Smooth muscle cell (in vitro differentiated cells): Measurements from ENCODE around the gene C10orf143. TPM values are rescaled to one million over a fixed set of nuclear protein-coding genes. Genes with fewer than 3 reads are reported as not detected.

Source experiments
- DNase-seq: peaks from one replicate; lab custom pipeline; 2025; ENCODE audit not compliant: unreplicated experiment; lab: John Stamatoyannopoulos, UW
- H2AFZ ChIP-seq: fragments of 200-600 bp; sonication (generic); 2 replicates; pipeline ENCODE4 v1.6.0; 2016; ENCODE audit warnings: antibody characterized with exemption, low read depth, mild to moderate bottlenecking
- H3F3A ChIP-seq: fragments of 200-600 bp; sonication (generic); 2 replicates; pipeline ENCODE4 v1.6.0; 2017; ENCODE audit warnings: antibody characterized with exemption, low read depth
- H3K27ac ChIP-seq: fragments of 200-600 bp; sonication (generic); 2 replicates; pipeline ENCODE4 v1.5.1; 2016; ENCODE audit warnings: low read depth, mild to moderate bottlenecking
- H3K27me3 ChIP-seq: fragments of 200-600 bp; sonication (generic); 2 replicates; pipeline ENCODE4 v1.6.1; 2016; ENCODE audit warnings: low read depth, mild to moderate bottlenecking
- H3K36me3 ChIP-seq: fragments of 200-600 bp; sonication (generic); 2 replicates; pipeline ENCODE4 v1.5.1; 2016; ENCODE audit warnings: low read depth
- H3K4me1 ChIP-seq: fragments of 200-600 bp; sonication (generic); 2 replicates; pipeline ENCODE4 v1.5.1; 2016; ENCODE audit warnings: low read depth
- H3K4me2 ChIP-seq: fragments of 200-600 bp; sonication (generic); 2 replicates; pipeline ENCODE4 v1.6.0; 2016; ENCODE audit warnings: mild to moderate bottlenecking
- H3K4me3 ChIP-seq: fragments of 200-600 bp; sonication (generic); 2 replicates; pipeline ENCODE4 v1.5.1; 2016; ENCODE audit warnings: mild to moderate bottlenecking
- H3K79me2 ChIP-seq: fragments of 200-600 bp; sonication (generic); 2 replicates; pipeline ENCODE4 v1.6.0; 2016; ENCODE audit warnings: low read depth, mild to moderate bottlenecking
- H3K9ac ChIP-seq: fragments of 200-600 bp; sonication (generic); 2 replicates; pipeline ENCODE4 v1.6.0; 2016; ENCODE audit warnings: low read depth
- H3K9me3 ChIP-seq: fragments of 200-600 bp; sonication (generic); replicated peaks from 2 replicates; pipeline ENCODE4 v1.5.1; 2016; ENCODE audit warnings: low read depth
- H4K20me1 ChIP-seq: fragments of 200-600 bp; sonication (generic); 2 replicates; pipeline ENCODE4 v1.6.0; 2016; ENCODE audit warnings: low read depth
- WGBS: methylation state at CpG from one replicate; pipeline ENCODE4 v1.1.7; 2016; ENCODE audit warnings: low lambda C conversion rate; 5-methylcytosine and 5-hydroxymethylcytosine counted together
- polyA plus RNA-seq: library from polyadenylated mRNA; unstranded; fragments of >200 nt; fragmentation: Nextera tagmentation; extraction: Ambion mirVana; gene quantifications from 2 replicates; pipeline ENCODE4 v1.2.1, GENCODE V29; 2016
- total RNA-seq: library from RNA; depleted of rRNA; stranded (reverse); fragments of >200 nt; gene quantifications from 2 replicates; pipeline ENCODE4 v1.2.3, GENCODE V29; 2014
- TF ChIP-seq, protein P1 (sequence below): fragments of 200-600 bp; sonication (generic); IDR thresholded peaks from 2 replicates; pipeline ENCODE4 v1.5.1; 2017; ENCODE audit warnings: borderline replicate concordance, mild to moderate bottlenecking, antibody characterized with exemption; ENCODE audit not compliant: insufficient read depth, poor library complexity, severe bottlenecking

C10orf143 gene
- total and polyA plus RNA-seq, 2 experiments from 2014 or later: 2.0 TPM; not detected in 1

DNA sequence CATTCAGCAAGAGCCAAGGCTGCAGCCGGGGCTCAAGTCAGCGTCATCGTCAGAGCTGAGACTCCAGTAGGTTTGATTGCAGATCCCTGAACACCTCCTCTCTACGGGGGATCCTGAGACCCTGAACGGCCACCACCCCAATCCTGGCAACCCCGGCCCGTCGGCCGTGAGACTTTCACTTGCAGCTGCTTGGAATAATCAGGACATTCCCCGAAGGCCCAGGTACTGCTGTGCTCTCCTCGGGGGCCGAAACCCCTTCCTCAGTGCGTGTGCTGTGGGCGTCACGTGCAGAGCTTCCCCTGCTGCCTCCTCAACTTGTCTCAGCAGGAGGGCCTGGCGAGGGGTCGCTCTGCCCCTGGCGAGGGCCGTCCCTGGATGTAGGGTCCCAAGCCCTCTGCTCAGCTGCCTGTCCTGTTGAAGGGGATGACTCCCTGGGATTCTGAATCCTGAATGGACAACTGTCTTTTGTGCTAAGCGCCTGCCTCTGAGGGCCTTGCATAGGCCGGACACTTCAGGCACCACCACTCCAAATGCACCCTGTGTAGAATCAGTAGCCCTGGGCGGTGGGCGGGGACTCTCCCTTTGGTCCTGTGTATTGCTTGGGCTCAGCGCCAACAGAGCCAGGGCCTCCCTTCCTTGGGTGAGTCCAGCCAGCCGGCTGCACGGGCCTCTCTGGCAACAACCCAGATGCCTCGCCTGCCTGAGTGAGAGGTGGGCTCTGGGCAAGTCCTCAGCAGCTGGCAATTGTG, 82.7 kb downstream of the C10orf143 start:
- TF ChIP-seq, protein P1, sequence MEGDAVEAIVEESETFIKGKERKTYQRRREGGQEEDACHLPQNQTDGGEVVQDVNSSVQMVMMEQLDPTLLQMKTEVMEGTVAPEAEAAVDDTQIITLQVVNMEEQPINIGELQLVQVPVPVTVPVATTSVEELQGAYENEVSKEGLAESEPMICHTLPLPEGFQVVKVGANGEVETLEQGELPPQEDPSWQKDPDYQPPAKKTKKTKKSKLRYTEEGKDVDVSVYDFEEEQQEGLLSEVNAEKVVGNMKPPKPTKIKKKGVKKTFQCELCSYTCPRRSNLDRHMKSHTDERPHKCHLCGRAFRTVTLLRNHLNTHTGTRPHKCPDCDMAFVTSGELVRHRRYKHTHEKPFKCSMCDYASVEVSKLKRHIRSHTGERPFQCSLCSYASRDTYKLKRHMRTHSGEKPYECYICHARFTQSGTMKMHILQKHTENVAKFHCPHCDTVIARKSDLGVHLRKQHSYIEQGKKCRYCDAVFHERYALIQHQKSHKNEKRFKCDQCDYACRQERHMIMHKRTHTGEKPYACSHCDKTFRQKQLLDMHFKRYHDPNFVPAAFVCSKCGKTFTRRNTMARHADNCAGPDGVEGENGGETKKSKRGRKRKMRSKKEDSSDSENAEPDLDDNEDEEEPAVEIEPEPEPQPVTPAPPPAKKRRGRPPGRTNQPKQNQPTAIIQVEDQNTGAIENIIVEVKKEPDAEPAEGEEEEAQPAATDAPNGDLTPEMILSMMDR: no peak

DNA sequence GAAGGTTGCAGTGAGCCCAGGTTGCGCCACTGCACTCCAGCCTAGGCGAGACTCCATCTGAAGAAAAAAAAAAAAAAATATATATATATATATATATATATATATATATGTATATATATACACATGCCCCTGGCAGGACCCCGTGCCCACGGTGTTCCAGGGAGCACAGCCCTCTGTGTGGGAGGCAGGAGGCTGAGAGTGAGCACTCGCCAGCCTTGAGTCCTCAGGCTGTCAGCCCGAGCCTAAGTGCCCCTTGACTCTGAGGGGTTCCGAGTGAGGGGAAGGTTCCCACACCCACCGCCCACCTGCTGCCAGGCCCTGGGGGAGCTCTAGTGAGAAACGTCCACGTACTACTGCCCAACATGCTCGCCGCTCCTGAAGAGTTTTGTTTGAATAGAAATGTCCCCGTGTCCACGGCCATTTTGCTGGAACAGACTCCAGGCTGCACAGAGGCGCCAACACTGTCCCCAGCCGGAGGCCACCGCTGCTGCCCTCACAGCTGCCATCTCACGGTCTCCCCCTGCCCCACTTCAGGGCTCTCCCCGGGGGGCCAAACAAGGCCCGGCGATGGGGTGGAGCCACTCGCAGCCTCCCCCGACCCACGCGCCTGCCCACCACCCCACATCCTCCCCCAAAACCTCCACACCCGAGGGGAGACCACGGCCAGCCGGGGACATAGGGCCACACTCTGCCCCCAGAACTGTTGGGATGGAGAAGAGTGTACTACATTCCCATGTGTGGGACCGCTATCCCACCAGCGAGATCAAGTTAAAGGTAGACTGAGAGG, 83.8 kb downstream of the C10orf143 start:
- TF ChIP-seq, protein P1: no peak
- no peaks in the 10 kb centered on the region for H4K20me1 ChIP-seq
- H3F3A ChIP-seq: no peaks in the 10 kb centered on the region
- no peak overlapping the region for H3K27ac ChIP-seq
- H3K9ac ChIP-seq: no peak overlapping the region
- no peak overlapping the region for H3K4me3 ChIP-seq
- H3K36me3 ChIP-seq: no peaks in the 10 kb centered on the region
- H3K4me2 ChIP-seq: no peak overlapping the region
- no peaks in the 10 kb centered on the region for H3K27me3 ChIP-seq
- no peak overlapping the region for H2AFZ ChIP-seq
- H3K4me1 ChIP-seq: no peaks in the 10 kb centered on the region
- no peaks in the 10 kb centered on the region for H3K79me2 ChIP-seq
- no peak for DNase-seq
- WGBS: 96% methylated on average over 23 of the region's 30 CpGs
- H3K9me3 ChIP-seq: no peaks in the 10 kb centered on the region

More for the DNA sequence above, 82.7 kb downstream of the C10orf143 start:
- WGBS: 96% methylated on average over 26 of the region's 27 CpGs
- no peaks in the 10 kb centered on the region for H3K4me1 ChIP-seq
- no peaks in the 10 kb centered on the region for H3F3A ChIP-seq
- H3K4me2 ChIP-seq: no peak overlapping the region
- DNase-seq: no peak
- H3K36me3 ChIP-seq: no peaks in the 10 kb centered on the region
- no peak overlapping the region for H3K4me3 ChIP-seq
- no peak overlapping the region for H2AFZ ChIP-seq
- no peaks in the 10 kb centered on the region for H3K27me3 ChIP-seq
- no peaks in the 10 kb centered on the region for H3K79me2 ChIP-seq
- H3K27ac ChIP-seq: no peak overlapping the region
- no peaks in the 10 kb centered on the region for H3K9me3 ChIP-seq
- no peak overlapping the region for H3K9ac ChIP-seq
- no peaks in the 10 kb centered on the region for H4K20me1 ChIP-seq

DNA sequence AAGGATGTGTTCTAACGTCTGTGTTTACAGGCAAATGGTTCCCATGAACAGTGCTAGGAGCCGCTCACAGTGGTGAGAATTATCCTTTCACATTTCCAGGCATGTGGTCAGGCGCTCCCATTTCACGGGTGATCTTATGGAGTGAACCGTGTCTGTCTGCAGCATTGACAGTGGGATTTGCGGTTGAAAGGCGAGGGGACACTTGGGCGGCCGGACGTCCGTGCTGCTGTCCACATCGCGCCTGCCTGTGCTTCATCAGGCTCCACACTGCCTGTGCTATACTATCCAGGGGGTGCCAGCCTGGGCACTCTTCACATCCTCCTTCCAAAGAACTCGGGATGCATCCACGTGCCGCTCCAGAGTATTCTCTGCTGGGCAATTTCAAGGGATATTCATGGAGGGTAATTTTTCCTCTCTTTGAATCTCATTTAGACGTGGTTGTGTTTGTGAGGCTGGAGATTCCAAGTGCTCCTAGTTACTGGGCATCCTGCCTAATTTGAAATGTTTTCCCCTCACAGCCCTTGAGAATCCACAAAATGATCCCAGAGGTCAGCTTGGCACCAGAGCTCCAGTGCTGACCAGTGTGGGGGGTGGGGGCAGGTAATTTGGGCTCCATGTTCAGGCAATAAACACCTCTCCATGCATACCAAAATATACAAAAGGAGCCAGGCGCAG, 84.7 kb downstream of the C10orf143 start:
- no peak for DNase-seq
- H3K4me3 ChIP-seq: no peak overlapping the region
- H3K27me3 ChIP-seq: no peaks in the 10 kb centered on the region
- no peak overlapping the region for H2AFZ ChIP-seq
- H3K36me3 ChIP-seq: no peaks in the 10 kb centered on the region
- TF ChIP-seq, protein P1: no peak
- no peaks in the 10 kb centered on the region for H3K79me2 ChIP-seq
- no peak overlapping the region for H3K9ac ChIP-seq
- no peaks in the 10 kb centered on the region for H3K4me1 ChIP-seq
- H4K20me1 ChIP-seq: no peaks in the 10 kb centered on the region
- H3K27ac ChIP-seq: no peak overlapping the region
- no peaks in the 10 kb centered on the region for H3K9me3 ChIP-seq
- WGBS: 86% methylated on average over 18 of the region's 18 CpGs
- H3F3A ChIP-seq: no peaks in the 10 kb centered on the region
- no peak overlapping the region for H3K4me2 ChIP-seq
